ENCODE measurements around the gene MYO3B. TPM values are rescaled to one million over a fixed set of nuclear protein-coding genes. Genes with fewer than 3 reads are reported as not detected.

Gene MYO3B, protein sequence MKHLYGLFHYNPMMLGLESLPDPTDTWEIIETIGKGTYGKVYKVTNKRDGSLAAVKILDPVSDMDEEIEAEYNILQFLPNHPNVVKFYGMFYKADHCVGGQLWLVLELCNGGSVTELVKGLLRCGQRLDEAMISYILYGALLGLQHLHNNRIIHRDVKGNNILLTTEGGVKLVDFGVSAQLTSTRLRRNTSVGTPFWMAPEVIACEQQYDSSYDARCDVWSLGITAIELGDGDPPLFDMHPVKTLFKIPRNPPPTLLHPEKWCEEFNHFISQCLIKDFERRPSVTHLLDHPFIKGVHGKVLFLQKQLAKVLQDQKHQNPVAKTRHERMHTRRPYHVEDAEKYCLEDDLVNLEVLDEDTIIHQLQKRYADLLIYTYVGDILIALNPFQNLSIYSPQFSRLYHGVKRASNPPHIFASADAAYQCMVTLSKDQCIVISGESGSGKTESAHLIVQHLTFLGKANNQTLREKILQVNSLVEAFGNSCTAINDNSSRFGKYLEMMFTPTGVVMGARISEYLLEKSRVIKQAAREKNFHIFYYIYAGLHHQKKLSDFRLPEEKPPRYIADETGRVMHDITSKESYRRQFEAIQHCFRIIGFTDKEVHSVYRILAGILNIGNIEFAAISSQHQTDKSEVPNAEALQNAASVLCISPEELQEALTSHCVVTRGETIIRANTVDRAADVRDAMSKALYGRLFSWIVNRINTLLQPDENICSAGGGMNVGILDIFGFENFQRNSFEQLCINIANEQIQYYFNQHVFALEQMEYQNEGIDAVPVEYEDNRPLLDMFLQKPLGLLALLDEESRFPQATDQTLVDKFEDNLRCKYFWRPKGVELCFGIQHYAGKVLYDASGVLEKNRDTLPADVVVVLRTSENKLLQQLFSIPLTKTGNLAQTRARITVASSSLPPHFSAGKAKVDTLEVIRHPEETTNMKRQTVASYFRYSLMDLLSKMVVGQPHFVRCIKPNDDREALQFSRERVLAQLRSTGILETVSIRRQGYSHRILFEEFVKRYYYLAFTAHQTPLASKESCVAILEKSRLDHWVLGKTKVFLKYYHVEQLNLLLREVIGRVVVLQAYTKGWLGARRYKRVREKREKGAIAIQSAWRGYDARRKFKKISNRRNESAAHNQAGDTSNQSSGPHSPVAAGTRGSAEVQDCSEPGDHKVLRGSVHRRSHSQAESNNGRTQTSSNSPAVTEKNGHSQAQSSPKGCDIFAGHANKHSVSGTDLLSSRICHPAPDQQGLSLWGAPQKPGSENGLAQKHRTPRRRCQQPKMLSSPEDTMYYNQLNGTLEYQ (N-terminal part only)
- 0.05 TPM for total RNA-seq
- long read RNA-seq, partial matches to known transcripts: 0 of 1 reads
- long read RNA-seq, other reads (novel, unspliced or antisense): 1 of 1 reads

DNA sequence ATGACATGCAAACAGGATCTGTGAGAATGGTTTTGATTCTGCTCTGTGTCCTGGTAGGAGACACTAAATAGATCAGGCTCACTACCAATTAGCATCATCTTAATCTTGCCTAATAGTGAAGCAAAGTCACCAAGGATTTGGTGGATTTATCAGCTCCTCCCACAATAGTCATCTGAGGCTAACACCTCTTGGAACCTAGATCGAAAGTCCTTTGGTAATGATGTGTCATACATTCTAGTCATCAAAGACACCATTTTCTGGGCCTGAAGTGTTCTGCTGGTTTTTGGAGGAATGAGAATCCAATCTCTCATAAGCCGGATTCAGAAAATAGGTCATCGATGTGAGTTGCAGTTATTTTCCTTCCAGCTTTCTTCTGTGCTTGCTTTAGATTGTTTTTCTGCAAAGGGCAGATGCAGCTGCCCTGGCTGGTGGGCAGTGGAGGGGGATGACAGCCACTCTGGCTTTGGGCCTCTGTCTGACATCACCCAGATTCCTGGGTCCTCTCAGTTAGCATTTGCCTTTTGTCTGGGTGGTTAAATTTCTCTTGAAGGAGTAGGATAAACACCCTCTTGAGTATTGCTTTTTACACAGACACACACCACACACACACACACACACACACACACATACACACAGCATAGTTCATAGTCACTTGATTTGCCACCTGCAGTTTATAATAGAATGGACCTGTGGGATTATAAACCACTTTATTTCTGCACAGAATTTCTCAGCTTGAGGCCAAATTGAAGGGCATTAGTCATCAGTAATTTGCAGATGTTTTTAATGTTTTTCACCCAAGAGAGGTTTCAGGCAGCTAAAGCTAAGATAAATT lies at the start of gene MYO3B:
Gene MYO3B, plus strand, starts transcription at position 198 of the 832 bp plus-strand sequence. Its CDS starts 141 bp downstream, at position 339.
- intact Hi-C loops (cut with DNase I): no loop called here
- no peak for DNase-seq (ENCODE audit: low spot score)

DNA sequence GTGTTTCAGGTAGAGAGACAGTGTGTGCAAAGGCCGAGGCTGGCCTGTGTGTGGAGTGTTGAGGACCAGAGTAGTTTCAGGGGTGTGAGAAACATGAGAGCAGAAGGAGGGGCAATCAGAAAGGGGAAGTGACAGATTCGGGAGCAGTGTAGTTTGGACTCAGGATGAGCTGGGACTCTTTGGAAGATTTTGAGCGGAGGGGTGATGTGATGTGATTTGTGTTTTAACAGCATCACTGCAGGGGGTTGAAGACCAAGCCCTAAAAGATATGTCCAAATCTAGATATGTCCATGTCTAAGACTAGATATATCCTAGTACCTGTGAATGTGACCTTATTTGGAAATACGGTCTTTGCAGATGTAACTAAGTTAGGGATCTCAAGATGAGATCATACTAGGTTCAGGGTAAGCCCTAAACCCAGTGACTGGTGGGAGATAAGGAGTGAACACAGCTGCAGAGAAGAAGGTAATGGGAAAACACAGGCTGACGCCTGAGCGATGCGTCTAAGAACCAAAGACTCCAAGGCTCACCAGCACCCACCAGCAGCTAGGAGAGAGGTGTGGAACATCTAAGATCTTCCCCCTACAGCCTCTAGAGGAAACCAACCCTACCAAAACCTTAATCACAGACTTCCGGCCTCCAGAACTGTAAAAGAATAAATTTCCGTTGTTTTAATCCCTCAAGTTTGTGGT lies 38.5 kb upstream of the MYO3B start:
- no peak for DNase-seq (ENCODE audit: low spot score)
- intact Hi-C loops (cut with DNase I): no loop called here

DNA sequence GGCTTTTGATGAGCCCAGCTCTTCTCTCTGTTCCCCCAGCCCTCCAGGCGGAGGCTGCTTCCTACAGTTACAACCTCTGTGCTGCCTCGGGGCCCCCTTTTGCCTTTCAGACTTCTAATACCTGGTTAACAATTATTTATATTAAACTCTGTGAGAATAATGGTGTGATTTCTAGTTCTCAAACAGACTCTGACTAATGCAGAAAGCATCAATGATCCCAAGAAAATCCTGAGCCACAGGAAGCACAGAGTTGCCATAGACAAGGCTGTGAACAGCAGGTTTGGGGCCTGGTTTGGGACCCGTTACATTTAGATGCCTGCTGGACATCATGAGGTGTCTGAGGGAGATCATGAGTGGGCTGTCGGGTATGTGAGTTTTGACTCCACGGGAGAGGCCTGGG lies 37.4 kb upstream of the MYO3B start:
- DNase-seq (ENCODE audit: low spot score): no peak
- intact Hi-C loops (cut with DNase I): no loop called here

DNA sequence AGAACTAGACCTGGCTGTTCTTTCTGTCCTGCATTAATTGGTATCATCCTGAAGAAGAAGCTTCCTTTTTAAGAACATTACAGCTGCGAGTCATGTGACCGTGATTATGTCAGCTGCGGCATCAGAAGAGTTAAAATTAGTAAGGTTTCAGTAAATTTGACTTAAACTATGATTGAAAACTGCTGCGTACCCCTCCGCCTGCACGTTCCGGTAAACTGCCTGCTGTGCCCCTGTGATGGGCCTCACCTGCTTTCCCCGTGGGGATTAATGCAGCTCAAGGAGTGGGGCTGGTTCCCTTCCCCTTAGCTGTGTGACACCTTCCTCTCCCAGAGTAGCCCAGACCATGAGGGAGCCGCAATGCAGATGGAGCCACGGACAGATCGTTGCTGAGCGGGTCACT lies 36.1 kb upstream of the MYO3B start:
- no peak for DNase-seq (ENCODE audit: low spot score)
- intact Hi-C loops (cut with DNase I): no loop called here

DNA sequence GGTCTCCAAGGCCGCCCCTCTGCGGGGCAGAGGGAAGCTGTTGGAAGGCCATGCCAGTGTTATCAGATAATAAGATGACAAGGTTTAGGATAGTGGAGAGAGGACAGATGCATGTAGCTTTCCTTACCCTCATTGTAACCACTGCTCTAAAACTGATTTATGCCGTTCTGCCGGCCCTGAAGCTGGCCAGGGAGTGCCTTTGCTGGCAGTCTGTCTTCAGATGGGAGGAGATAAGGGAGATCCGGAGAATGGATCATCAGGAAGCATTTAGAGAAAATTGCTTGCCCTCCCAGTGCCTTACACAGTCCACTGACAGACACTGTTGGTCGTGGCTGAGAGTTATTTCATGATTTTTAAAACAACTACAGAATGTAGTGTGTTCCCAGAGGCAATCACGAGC lies 35.4 kb upstream of the MYO3B start:
- intact Hi-C loops (cut with DNase I): no loop called here
- no peak for DNase-seq (ENCODE audit: low spot score)

DNA sequence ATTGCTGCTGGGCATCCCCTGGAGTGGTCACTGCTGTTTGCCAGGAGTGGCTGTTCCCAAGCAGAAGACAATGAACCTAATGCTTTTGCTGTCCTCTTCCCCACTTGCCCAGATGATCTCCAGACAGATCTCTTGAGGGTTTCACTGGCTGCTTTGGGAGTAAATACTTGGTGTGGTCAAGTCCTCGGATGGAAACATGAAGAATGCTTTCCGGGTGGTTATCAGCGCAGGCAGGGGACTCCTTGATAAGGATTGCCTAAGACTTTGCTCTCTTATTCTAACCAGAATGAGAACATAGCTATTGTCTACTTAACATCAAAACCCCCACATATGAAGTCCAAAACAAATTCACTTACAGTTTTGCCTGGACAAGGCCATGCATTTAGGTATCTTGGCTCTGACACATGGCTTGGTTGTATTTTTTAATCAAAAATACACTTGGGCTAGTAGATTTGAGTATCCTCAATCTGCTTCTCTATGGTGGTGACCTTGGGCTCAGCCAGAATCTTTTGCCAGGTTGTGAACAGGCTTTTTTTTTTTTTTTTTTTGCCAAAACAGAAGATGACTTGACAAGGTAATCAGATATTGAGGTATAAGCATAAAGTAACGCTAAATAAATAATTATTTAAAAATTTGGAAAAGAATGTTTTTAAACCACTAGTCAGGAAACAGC lies 34.8 kb upstream of the MYO3B start:
- DNase-seq (ENCODE audit: low spot score): no peak
- intact Hi-C loops (cut with DNase I): no loop called here

DNA sequence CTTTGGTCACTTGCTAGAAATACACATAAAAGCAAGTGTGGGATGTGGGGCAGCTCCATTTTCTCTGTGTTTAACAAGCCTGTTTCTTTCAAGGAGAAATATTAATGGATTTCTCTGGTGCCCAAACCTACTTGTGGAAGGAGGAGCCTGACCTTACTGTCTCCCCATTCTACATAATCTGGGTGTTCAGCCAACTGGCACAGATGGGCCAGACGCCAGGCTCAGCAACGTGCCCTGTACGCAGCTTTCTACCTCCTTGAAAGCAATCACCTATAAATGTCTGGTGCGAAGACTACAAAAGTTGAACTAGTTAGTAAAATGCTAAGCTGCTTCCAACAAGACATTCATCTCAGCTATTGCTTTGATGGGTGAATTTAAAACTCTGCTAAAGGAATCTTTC lies 33.2 kb upstream of the MYO3B start:
- DNase-seq (ENCODE audit: low spot score): no peak
- intact Hi-C loops (cut with DNase I): no loop called here

DNA sequence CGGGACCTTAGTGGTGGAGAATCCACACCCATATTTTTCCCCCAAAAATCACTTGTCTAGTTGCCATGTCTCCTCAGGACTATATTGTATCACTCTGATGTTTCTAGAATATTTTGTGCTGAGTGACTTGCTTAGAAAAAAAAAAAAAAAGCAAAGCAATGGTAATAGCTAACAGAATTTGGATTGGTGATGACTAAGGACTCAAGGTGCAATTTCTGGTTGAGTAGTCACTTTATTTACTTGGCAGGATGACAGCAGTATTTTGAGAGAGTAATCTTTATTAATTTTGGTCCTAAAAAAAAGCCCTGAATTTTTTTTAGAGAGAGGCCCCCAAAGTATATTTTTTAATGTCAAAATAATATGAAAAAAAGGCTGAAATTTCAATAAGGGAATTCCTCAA lies 32.8 kb upstream of the MYO3B start:
- intact Hi-C loops (cut with DNase I): no loop called here
- no peak for DNase-seq (ENCODE audit: low spot score)

DNA sequence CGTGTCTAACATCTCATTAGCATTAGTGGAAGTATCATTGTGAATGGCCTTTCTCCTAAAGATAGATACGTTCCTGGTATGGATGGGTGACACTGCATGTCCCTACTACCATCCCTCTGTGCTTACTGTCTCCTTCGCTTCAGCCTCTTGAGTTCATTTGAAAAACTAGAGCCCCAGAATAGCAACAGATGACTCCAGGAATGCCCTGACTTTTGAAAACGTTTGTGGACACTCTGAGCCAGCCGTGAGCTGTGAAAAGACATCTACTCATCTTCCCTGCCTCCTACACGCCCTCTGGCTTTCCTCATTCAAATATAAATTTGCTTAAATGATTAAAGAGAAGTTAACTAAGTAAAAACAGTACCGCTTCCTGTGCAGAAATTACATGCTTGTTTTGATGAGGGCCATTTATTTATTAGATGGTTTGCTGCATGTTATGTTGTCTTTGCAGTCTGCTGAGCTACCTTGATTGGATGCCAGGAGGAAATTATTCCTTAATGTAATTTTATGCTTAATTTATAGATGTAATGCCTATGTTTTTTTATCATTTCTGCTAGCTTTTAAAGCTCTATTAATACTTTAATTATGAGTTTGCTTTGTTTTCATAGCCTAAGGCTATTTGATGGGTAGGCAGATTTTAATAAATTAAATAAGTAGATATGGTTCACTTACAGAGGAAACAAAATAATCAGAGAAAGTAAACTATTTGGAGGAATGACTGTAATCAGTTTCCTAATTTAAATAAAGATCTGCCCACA lies 32.1 kb upstream of the MYO3B start:
- no peak for DNase-seq (ENCODE audit: low spot score)
- intact Hi-C loops (cut with DNase I): no loop called here

DNA sequence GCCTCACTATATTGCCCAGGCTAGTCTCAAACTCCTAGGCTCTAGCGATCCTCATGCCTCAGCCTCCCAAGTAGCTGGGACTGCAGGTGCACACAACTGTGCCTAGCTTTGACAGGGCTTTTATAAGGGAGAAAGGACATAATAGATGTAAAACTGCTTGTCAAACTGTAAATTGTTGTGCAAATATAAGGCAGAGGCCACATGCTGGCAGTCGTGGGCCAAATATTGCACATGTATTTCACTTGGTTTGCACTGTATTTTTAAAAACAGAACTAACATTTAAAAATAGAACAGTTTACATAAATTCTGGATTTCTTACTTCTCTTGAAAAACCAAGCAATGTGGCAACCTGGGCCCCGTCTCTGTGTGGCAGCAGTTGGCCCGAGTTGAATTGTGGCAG lies 31.2 kb upstream of the MYO3B start:
- intact Hi-C loops (cut with DNase I): no loop called here
- no peak for DNase-seq (ENCODE audit: low spot score)

DNA sequence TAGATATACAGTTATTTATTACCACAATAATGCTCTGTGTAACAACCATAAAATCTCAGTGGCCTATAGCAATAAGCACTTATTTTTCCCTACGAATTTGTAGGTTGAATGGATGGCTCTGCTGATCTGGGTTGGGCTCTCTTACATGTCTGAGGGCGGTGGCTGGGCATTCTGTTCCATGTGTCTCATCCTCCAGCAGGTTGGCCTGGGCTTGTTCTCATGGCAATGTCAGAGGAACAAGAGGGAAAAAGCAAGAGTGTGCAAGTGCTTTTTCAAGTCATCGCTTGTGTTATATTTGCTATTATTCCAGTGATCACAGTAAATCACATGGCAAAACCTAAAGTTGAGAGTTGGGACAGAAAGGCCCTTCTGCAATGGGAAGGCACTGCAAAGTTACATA lies 30.4 kb upstream of the MYO3B start:
- DNase-seq (ENCODE audit: low spot score): no peak
- intact Hi-C loops (cut with DNase I): no loop called here

DNA sequence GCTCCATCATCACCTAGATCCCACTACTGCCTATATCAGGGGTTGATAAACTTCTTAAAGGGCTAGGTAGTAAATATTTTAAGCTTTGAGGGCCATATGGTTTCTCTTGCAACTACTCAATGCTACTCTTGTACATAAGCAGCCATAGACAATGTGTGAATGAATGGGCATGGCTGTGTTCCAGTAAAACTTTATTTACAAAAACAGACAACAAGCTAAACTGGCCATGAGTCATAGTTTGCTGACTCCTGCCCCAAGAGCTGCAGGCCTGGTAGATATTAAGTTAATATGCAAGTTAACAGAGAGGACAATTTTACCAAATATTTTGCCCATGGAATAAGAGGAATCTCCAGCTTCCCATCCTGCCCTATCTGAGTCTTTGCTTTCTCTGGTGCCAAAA lies 29.8 kb upstream of the MYO3B start:
- intact Hi-C loops (cut with DNase I): no loop called here
- DNase-seq (ENCODE audit: low spot score): no peak

DNA sequence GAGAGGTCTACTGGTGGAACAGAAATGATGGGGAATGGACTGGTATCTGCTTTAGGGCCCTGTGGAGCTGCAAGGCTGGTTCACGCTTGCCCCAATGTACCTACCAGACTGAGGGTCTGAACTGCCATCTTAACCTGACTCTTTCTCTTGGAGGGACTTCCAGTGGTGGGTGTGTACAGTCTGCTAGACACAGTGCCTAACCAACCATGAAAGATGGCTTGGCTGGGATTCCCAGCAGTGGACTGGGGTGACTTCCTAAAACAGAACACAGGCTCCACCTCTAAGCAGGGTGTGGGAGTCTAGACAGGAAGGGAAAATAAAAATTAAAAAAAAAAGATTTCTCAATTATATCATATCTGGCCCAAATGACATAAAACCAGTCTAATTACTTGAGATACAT lies 25.5 kb upstream of the MYO3B start:
- no peak for DNase-seq (ENCODE audit: low spot score)
- intact Hi-C loops (cut with DNase I): no loop called here

DNA sequence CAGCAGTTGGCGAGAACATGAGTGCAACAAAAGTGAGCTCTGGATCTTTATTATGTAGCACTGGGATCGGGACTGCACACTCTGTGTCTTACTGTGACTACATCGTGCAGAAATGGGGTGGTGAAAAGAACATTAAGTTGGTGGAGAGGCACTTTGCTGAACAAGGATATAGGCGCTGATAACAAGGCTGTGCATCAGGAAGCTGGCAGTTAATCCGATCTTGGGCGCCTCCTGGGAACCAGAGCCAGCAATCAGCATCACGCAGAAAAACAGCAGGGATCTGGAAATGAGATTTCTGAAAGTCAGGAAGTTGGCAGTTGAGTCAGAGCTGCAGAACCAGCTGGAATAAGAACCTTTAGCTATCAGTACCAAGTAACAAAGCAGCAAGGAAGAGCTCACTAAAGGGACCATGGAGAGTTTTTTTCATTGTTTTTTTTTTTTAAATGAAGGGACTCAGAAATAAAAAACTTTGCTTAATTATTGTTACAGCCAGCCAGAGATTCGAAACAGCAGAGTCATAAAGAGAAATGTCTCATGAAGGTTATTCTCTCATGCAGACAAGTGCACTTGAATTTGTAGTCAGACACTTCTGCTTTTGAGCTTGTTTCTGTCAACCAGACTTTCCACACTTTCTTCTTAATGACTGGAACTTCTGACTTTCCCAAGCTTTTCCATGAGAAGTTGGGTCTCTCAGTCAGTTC lies 22.8 kb upstream of the MYO3B start:
- intact Hi-C loops (cut with DNase I): no loop called here
- no peak for DNase-seq (ENCODE audit: low spot score)

DNA sequence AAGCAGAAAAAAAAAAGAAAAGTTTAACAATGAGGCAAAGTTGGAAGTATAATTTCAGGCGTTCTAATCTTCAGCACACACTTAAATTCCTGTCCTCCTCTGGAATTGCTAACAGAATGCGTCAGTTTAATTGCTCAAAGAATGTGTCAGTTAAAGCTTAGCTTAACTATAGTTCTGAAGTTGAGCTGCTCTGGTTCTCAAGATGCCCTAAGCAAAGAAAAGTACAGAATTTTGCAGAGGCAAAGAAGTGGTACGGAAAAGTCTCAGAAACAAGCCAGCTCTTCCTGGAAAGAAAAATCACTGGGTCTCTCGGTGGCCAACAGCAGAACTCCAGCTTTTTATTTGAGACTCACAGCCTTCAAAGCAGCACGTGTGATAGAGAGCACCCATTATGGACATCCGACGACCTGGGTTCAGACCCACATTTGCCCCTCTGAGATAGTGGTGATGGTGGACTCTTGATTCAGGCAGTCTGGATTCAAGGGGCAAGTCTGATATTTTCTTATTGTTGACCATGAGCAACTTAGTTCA lies 22.2 kb upstream of the MYO3B start:
- intact Hi-C loops (cut with DNase I): no loop called here

DNA sequence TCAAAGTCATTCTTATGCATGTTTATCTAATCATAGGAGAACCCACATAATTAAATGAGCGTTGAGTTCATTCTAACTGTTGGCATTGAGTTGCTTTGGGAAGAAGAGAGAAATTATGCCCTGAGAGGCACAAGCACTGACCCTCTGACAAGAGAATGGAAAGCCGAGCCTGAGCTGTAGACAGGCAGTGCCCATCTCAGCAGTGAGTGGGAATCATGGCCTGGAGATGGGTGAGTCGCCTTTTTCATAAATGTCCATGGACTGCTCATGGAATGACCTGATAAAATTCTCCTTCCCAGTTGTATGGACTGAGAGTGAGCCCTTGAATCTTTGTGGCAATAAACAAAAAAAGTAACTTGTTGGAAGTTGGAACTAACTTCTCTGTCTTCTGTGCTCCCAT lies 21.4 kb upstream of the MYO3B start:
- intact Hi-C loops (cut with DNase I): no loop called here
- DNase-seq (ENCODE audit: low spot score): no peak

More for the DNA sequence above, 22.2 kb upstream of the MYO3B start:
- no peak for DNase-seq (ENCODE audit: low spot score)
